ENCODE data around the gene CCKAR.
"Not testable (repeated sequence)": the region's sequence is repeated elsewhere in the genome, so short reads cannot be mapped to it uniquely, and the experiment has no call there.

CCKAR gene, protein sequence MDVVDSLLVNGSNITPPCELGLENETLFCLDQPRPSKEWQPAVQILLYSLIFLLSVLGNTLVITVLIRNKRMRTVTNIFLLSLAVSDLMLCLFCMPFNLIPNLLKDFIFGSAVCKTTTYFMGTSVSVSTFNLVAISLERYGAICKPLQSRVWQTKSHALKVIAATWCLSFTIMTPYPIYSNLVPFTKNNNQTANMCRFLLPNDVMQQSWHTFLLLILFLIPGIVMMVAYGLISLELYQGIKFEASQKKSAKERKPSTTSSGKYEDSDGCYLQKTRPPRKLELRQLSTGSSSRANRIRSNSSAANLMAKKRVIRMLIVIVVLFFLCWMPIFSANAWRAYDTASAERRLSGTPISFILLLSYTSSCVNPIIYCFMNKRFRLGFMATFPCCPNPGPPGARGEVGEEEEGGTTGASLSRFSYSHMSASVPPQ

DNA sequence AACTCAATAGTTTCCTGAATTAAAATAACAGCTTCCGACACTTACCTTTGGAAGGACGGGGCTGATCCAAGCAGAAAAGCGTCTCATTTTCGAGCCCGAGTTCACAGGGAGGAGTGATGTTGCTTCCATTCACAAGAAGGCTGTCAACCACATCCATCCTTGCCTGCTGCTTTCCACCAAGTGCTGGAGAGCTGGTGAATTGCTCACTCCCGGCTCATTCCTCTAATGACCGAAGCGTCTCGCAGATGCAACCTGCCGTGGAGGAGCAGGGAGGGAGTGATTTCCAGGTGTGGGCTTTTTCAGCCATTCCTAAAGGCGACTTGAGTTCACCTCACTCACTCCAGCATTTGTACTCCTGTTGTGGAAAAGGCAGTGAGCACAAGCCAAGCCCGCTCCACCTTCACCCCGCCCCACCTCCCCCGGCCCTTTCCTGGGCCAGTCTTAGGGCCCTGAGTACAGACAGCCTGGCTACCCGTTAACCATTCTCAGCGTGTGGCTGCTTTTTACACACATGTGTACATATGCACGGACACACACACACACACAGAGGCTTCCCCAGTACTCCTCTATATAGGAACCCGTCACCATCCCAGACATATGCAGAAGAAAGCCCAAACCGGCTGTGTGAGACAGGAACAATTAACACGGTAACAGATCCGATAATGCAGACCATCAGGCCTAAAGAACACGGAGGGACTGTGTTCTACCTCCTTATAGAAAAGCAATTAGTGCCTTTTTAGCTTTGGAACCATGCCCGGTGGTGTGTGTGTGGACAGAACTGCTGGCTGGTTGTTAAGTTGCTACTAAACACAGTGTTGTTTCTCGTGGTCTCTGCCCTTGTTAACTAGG lies at the start of gene CCKAR:
Gene CCKAR, minus strand, starts transcription at position 374 of the 849 bp plus-strand sequence. Its CDS starts 217 bp downstream, at position 157.
- no peak for DNase-seq

DNA sequence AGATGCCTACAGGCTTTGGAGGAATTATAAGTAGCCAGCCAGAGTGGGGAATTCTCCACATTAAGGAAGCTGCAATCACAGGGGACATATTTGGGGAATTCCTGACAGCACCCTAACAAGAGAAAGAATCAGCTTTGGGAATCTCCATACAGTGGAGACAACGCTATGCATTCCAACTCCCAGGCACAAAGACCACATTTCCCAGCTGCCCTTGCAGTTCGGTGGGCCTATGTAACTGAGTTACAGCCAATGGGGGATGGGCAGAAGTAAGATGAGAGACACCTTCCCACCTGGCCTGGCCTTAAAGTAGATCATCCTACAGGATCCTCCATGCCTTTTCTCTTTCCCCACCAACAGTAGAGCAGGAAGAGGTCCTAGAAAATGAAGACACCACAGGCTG lies 43.4 kb upstream of the CCKAR start:
- DNase-seq: no peak

DNA sequence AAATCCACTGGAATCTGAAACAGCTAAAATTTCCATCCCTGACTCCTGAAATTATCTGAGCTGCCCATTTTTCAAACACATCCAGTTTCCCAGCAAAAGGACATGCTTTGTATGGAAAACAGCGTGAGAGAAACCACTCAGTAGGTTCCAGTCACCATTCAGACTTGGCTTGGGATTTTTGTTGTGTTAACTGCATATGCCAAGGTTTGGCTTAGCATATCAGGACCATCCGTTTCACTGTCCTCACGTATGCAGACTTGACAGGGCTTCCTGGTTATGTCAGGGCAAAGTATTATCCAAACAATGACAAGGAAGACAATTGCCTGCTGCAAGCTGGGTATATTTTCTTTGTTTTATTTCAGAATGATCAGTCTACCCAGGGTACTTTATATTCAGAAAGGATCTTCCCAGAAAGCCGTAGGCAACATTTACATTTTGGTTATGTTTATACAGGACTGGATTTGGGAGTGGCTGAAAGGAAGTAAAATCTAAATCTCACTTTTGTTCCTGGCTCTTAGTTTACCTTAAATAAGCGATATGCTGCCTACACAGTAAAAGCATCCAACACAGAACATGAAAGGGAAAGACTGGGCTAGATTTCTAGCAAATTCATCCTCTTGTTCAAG lies 41.3 kb upstream of the CCKAR start:
- no peak for DNase-seq

DNA sequence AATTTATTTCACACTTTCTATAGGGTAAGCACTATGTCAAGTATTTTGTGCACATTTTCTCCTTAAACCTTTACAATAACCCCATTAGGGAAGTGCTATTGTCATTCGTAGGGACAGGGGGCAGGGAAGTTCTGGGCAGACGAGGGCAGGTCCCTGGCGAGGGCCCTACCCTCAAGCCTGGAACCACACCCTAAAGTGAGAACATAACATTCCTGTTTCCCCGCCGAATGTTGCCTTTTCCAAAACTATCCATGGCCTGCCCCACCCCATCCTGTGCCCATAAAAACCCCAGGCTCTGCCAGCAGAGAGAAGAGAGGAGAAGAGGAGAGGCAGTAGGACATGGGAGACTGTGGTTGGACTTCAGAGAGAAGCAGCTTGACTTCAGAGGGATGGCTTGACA lies 39.8 kb upstream of the CCKAR start:
- DNase-seq: no peak

DNA sequence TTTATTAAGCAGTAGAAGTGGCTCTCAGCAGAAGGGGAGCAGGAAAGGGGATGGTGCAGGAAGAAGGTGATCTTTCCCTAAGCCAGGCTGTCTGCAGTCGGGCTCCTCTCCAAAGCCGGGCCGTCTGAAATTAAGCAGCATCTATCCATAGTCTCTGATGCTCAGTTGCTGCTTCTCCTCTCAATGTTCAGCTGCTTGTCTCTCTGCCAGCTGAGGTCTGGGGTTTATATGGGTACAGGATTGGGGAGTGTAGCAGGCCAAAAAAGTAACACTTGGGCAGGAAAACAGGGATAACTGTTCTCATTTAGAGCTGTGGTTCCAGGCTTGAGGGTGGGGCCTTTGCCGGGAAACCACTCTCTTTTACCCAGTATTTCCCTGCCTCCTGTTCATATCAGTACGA lies 39.2 kb upstream of the CCKAR start:
- DNase-seq: no peak

DNA sequence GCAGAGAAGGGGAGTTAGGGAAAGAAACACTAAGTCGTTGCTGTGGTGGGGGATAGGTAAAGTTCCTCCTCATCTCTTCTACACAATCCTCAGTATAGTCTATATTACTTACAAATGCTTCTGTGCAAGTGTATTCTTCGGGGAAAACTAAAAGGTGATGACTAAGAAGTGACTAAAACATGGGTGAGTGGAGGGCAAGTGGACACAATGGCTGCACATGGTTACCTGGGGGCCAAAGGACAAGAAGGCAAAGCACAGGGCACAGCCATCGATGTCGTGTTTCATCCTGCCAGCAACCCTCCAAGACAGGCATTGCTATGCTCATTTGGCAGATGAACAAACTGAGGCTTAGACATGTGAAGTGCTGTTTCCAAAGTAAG lies 35.5 kb upstream of the CCKAR start:
- DNase-seq: no peak

DNA sequence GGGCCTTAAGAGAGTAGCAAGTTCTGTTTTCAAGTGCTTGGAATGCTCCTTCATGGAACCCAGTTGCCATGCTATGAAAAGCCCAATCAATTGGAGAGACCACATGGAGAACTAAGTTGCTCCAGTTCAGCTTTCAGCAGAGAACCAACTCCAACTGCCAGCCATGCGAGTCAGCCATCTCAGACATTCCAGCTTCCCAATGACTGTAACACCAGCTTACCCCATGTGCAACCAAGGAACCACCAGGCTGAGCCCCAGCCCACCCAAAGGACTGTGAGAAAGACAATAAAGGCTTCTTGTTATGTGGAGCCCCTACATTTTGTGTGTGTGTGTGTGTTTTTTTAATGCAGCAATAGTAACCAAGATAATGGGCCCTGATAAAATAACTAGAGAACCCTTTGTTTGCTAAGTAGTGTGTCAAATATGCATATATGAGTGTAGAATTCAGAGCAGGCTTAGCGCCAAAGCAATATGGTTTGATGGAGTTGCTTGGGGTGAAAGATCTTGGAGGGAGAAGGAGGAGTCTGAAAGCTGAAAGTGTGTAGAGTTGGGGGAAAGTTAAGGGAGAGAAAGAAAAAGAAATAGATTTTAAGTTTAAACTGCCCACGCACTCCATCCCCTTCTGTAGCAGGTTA lies 35.0 kb upstream of the CCKAR start:
- no peak for DNase-seq

DNA sequence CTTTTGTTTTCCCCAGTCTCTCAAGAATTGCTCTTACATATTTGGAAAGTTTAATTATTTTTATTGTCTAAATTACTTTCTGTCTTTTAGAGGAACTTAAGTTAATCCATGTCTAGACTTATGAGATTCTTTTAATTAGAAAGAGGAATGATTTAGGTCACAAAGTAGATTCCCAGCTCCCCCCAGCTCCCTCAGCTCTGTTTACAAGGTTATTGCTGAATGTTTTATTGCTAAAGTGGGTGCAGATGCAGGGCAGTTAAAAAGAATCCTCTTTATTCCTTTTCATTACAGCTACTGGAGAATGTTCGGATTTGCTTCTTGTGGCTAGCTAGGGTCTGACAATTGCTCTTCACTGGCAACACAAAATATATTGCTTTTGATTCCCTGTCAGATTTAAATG lies 33.7 kb upstream of the CCKAR start:
- DNase-seq: no peak

DNA sequence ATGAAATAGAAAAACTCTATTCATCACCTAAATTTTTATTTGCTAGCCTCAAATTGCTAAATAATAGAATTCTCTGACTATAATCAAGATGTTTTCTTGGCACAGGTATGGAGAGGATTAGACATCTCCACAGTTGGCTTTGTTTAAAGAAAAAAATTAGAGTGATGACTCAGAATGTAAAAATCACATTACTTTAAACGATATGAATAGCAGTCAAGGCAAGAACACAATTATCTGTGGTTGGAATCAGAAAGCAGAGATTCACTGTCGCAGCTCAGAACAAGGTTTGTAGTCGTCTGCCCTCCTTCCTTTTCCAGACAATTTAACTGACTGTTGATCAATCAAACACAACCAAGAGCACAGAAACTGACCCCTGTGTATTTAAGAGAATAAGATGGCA lies 32.2 kb upstream of the CCKAR start:
- no peak for DNase-seq

DNA sequence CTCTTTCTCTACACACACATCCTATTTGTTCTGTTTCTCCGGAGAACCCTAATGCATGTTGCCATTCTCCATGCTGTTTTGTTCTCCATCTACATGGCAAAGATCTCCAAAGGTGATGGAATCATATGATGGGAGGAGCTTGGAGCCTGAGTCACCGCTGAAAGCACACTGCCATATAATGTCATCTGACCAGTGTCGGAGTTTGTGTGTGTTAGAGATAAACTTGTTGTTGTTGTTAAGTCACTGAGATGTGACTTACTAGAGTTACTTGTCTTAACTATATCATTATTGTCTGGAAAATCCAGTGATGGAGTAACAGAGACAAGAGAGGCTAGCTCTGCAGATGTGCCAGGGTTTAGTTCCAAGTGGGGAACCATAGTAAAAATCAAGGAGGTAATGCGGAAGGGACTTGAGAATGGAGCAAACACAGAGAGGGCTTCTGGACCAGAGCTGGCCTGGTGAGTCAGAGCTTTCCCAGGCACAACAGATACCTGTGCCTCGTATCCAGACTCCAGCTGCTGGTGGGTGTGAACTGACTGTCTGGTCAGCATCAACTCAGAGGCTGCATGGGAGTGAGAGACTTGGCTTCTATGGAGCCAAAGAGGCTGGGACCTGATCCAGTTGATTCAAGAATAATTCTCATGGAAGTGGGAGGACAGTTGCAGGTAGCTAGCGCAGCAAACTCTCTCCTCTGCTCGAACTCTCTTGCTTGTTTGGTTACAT lies 30.6 kb upstream of the CCKAR start:
- no peak for DNase-seq

DNA sequence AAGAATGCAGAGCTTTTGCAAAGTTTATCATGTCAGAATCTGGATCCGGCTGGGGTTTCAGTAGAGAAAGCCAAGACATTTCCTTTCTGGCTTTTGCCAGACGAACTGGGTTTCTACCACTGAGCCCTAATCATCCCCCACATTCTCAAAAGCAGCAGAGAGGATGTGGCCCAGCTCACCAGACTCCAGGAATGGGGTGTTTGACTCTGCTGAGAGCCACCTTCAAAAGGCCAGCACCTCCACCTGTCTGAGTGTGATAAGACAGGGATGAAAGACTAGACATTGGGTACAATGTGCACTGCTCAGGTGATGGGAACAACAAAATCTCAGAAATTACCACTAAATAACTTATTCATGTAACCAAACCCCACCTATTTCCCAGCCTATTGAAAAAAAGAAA lies 25.7 kb upstream of the CCKAR start:
- DNase-seq: no peak

DNA sequence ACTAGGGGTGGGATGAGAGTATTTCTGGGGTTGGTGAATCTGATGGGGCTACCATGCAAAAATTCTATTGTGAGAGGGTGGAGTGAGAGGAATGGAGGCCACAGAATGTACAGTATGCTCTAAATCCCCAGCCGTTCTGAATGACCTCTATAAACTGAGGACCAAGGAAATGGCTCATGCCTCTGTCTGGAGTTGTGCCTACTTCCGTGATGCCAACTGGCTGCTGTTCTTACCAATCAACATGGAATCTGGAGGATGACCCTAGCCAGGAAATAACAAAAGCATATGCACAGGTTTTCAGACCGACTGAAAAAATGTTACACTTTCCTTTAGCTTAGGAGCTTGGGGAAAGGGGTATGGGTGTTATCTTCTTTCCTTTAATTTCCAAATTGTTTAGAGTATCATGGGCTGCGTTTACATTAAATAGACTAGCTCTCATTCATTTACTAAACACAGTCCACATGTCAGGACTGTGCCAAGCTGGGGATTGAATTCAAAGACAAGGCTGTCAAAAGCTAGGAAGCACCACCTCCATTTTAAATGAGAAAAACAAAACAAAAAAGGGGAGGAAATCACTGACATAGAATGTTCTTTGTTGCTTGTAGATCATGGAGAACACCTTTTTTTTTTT lies 20.2 kb upstream of the CCKAR start:
- DNase-seq: no peak

DNA sequence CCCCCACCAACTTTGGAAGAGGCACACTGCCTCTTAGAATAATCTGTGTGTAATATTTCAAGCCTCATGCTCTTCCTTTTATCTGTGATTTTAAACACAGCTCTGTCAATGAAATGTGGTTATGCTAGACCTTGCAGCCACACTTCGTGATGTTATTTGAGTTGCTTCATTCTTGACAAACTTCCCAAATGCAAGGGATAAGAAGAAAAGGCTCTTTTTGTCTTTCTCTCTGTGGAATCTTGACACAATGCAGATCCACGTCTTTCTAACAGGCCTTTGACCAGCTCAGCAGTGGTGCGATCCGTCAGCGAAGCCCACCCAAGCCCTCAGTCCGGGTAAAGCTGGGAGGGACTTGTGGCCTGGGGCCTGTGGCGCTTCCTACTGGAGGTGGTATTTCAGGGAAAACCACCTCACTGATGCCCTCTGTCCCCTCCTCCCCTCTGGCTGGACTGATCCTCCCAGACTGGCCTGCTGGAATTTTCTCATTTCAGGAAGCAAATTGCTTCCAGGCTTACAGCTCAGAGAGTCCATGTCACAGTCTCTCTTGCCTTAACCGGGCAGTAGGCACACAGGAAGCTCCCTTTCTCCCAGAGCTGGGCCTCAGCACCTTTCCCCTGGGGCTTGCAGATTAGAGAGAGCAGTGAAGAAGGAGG lies 19.5 kb upstream of the CCKAR start:
- no peak for DNase-seq

DNA sequence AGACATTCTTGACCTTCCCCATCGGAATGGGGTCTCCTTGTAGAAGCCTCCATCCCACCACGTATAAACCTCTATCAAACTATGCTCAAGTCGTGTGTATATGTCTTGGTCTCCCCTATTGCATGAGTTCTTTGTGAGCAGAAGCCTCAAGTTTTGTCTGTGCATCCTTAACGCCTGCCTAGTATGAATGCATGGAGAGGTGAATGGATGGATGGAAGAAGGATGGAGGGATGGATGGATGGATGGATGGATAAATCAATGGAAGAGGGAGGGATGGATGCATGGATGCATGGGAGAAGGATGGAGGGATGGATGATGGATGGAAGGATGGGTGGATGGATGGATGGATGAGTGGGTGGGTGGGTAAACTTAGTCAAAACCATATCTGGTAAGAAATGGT lies 17.0 kb upstream of the CCKAR start:
- no peak for DNase-seq

DNA sequence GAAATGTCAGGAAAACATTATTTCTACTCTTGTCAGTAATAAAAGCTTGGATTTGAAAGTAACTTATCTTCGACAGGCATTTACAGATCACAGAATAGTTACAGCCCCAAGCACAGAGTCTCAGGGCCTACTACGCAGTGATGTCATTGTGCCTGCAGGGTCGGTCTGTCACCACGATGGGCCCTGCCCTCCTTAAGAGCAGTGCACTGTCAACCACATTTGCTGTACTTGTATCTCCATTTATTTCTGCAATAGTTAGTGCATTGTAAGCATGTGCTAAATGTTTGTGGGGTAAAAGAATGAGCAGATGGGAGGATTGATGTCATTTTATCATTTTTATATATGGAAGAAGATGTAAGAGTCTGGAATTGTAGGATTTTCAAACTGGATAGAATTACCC lies 13.6 kb upstream of the CCKAR start:
- no peak for DNase-seq

DNA sequence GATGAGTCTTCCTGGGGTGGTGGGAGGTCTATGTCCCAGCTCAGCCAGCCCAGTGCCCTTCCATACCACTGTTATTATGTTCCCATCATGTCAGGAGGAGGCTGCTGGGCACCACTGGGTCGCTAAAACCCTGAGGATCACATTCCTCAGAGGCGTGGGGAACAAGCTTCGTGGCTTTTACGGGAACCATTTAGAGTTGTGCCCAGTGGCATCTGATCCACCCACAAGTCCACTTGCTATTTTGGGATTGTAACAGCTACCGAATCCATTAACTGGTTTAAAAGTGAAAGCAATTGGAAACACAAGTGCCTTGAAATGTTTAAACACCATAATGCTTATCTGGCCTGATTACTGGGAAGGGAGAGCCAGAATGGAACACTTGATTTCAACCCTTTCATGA lies 13.1 kb upstream of the CCKAR start:
- DNase-seq: no peak

DNA sequence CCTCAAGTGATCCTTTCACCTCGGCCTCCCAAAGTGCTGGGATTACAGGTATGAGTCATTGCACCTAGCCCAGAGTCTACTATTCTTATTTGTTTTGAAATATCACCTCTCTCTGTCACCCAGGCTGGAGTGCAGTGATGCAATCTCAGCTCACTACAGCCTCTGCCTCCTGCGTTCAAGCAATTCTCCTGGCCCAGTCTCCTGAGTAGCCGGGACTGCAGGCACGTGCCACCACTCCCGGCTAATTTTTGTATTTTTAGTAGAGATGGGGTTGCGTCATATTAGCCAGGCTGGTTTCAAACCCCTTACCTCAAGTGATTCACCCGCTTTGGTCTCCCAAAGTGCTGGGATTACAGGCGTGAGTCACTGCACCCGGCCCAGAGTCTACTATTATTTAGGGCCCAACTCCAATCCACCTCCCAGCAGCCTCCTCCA lies 10.3 kb upstream of the CCKAR start:
- not testable (repeated sequence) for DNase-seq

DNA sequence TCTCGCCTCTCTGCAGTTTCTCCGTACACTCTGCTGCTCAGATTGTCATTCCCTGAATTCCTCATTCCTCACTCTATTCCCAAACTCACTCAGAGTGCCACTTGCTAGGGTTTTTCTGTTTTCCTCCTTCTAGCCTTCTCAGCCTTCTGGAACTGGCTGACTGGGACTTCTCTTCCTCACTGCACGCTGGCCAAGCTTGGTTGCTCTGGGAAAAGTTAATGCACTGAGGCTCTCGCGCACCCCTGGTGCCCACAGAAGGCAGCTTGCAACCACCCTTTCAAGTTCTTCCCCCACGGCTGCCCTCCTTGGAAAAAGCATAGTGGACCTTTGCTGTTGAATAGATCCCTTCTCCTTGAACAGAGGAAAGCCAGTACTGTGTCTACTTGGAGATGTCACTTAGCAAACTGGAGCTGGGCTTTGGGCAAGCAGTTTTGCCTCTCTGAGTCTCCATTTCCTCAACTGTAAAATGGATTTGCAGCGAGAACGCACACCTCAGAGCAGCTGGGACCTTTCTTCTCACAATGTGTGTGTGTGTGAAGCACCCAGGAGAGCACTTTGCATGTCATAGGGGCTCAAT lies 6.0 kb upstream of the CCKAR start:
- DNase-seq: no peak

DNA sequence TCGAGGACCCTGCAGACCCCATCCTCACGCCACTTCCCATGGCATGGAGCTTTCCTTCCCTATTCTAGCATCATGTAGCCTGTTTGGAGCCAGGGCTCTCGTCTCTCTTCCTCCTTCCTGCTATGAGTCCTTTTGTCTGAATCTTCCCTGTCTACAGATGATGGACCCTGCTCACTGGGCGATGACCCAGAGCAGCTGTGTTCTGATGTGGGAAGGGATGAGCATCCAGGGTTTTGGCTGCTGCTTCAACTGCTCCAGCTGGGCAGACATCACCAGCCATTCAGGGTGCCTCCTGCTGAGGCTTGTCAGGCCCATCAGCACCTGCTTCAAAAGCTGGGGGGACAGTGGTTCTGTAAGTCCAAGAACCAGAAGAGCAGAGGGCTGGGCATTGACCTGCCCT lies 3.2 kb upstream of the CCKAR start:
- DNase-seq: no peak

DNA sequence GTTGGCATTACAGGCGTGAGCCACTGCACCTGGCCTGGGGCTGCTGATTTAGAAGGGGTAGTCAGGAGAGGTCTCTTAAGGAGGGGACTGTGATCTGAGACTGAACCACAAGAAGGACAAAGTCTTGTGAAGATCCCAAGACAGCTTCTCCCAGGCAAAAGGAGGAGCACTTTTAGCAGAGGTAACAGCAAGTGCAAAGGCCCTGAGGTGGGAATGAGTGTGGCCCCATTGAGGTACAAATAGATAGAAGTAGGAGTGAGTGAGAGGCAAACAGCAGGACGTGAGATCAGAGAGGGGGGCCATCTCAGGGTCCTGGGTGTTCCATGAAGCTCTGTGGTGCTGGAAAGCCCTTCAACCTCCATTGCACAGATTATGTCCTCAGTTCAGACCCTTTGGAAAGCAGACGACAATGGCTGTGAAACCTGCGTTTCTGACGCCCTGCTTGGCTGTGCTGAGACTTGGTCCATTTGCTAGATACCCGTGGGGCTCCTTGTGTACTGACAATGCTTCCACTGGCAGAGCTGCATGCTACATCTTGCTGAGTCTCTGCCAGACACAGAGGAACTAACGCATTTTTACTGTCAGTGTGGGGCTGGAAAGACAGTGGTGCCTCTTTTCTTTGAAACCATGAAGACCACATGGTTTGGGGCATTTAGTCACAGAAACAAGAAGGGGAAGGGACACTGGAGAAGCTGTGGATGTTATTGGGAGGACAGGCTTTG lies 1.3 kb upstream of the CCKAR start:
- no peak for DNase-seq

DNA sequence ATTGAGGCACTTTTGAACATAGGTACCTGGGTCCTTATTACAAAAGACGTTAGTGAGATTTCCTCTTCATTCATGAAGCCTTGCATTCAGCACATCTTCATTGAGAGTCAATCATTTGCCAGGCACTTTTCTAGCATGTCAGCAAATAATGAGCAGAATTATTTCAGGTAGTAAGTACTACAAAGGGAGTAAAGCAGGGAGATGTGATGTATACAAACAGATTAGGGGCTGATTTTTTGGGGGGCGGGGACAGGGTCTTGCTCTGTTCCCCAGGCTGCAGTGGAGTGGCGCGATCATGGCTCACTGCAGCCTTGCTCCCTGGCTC lies 638 bp upstream of the CCKAR start:
- DNase-seq: no peak

Measured in CD4-positive, alpha-beta T cell treated with Interferon alpha-2 for 1 hour (primary cell).